HG03439 (cell line): ENCODE measurements around the gene MIB2.
A peak's percentile ranks its signal among the peaks of the same experiment; 100 is the strongest.

Experiments
- ATAC-seq: cut with Tn5 transposase; IDR thresholded peaks from one replicate; pipeline ENCODE4 v1.9.1; 2021; ENCODE audit warnings: mild to moderate bottlenecking, moderate library complexity; ENCODE audit not compliant: unreplicated experiment

The MIB2 gene

DNA sequence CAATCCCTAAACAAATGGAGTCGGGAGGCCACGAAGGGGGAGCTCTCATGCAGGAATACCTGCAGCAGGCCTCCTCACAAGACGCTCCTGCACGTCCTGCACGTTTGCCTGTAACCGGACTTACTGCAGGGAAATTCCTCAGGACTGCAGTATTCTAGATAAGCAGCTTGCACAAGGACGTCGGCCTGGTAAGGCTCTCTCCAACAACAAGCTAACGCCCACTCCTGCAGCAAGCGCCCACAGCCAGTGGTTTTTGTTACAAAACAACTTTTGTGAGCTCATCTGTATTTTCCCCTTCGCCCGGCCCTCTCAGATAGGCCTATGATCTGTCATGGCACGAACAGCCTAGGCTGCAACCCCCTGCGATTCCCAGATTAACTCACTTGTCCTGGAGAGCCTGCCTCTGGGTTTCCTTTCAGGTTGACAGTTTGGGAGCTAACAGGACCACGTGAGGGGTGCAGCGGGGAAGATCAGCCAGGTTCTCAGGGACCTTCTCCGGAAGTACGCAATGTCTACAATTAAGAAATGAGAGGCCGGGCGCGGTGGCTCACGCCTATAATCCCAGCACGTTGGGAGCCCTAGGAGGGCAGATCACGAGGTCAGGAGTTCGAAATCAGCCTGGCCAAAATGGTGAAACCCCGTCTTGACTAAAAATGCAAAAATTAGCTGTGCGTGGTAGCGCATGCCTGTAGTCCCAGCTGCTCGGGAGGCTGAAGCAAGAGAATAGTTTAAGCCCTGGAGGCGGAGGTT lies 921 bp upstream of the MIB2 start:
- no peak for ATAC-seq

- no peak for ATAC-seq
These were observed 395 bp upstream of the MIB2 start for GRCh38 chr1:1614954-1615255.

GRCh38 chr1:1616045-1616790 lies 918 bp downstream of the MIB2 start:
- peak; percentile 16 for ATAC-seq

DNA sequence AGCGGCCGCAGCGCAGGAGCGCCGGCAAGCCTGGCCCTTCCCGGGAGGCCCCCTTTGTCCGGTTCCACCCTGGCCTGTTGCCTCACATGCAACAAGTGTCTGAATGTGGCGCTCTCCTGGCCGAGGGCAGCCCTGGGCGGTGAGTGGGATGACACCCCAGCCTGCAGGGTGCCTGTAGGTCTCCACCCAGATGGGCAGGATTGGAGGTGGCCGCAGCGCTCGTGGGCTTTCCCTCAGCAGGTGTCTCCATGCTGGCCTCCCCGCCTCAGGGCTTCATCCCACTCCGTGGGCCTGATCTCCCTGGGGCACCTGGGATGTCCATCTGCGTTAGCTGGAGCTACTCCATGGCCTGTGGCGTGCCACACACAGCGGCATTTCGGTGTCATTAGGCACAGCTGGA lies 1.5 kb downstream of the MIB2 start:
- no peak for ATAC-seq

GRCh38 chr1:1617516-1617915 lies 2.2 kb downstream of the MIB2 start:
- no peak for ATAC-seq

GRCh38 chr1:1617925-1618324 lies 2.6 kb downstream of the MIB2 start:
- no peak for ATAC-seq

- no peak for ATAC-seq
These were observed 3.2 kb downstream of the MIB2 start for GRCh38 chr1:1618396-1619068.

DNA sequence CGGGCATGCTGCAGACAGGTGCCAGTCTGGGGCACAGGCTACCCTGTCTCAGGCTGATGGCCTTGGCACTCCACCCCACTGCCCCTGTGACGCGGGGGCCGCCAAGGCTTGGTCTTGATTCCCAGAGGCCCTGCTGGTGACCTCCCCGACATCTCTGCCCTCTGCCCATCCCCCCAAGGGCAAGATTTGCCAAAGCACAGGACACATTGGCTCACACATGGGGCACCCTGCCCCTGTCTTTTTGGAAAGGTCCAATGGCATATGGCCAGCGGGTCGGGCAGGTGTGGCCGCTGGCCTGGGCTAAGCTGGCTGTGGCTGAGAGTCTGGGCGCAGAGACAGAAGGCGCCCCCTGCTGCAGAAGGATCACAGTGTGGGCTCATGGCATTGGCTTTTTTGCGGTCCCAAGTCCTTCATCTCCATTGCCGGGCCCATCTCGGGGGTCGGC lies 4.6 kb downstream of the MIB2 start:
- ATAC-seq = no peak

GRCh38 chr1:1620433-1621139 lies 5.3 kb downstream of the MIB2 start:
- ATAC-seq = no peak

GRCh38 chr1:1621173-1622009 lies 6.1 kb downstream of the MIB2 start:
- ATAC-seq = no peak

DNA sequence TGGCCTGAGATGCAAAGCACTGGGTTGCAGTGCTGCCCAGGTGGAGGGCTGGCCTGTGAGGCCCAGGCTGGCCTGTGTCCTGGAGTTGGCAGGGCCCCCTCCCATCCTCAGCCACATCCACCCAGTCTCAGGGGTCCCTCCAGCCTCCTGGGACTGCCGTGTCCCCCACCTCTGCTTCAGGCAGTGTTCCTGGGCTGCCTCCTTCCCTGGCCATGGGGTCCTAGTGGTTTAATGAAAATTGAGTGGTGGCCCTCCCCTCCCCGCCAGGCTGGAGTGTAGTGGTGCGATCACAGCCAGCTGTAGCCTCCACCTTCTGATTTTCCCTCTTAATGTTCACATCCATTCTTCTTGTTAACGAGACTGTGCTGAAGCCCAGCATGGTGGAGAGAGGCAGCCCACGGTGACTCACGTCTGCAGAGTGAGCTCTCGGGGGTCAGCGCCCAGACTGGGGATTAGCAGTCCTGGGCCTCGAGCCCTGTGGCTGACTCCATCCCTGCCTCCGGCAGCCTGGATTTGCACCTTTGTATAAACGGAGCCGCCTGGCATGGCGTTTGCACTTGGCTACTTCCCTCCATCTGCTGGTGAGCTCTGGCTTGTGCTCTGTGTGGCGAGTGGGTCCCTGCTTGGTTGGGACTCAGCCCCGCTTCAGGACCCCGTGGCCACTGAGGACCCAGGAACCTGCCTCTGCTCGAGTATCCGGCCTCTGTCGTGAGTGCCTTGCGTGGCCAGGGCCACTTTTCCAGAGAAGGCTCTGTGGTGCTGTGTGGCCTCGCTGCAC lies 6.9 kb downstream of the MIB2 start:
- no peak for ATAC-seq

GRCh38 chr1:1622788-1623094 lies 7.4 kb downstream of the MIB2 start:
- no peak for ATAC-seq

GRCh38 chr1:1623181-1623630 lies 7.9 kb downstream of the MIB2 start:
- ATAC-seq = no peak

DNA sequence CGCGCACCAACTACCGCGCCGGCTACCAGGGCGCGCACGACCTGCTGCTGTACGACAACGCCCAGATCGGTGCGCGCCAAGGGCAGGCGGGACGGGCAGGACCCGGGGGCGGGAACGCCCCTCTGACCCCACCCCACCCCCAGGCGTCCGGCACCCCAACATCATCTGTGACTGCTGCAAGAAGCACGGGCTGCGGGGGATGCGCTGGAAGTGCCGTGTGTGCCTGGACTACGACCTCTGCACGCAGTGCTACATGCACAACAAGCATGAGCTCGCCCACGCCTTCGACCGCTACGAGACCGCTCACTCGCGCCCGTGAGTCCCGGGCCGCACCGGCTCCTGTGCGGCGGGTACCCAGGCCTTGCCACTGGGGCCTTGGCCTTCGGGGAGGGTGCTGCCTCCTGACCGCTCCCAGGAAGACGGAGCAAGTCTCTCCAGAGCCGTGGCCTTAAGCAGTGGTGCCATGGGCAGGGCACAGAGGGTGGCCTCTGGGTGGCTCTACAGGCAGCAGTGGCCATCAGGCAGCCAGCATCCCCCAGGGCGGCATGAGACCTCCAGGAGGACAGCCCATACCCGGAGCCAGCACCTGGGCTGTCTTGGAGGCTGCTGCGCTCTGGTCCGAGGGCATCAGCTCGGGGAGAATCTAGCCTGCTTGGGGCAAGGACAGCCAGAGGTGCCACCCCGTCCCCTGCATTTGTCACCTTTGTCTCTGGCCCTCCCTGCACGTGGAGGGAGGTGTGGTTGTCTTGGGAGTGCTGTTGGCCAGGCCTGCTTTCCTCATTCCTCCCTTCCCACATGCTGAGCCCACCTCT lies 8.5 kb downstream of the MIB2 start:
- no peak for ATAC-seq

DNA sequence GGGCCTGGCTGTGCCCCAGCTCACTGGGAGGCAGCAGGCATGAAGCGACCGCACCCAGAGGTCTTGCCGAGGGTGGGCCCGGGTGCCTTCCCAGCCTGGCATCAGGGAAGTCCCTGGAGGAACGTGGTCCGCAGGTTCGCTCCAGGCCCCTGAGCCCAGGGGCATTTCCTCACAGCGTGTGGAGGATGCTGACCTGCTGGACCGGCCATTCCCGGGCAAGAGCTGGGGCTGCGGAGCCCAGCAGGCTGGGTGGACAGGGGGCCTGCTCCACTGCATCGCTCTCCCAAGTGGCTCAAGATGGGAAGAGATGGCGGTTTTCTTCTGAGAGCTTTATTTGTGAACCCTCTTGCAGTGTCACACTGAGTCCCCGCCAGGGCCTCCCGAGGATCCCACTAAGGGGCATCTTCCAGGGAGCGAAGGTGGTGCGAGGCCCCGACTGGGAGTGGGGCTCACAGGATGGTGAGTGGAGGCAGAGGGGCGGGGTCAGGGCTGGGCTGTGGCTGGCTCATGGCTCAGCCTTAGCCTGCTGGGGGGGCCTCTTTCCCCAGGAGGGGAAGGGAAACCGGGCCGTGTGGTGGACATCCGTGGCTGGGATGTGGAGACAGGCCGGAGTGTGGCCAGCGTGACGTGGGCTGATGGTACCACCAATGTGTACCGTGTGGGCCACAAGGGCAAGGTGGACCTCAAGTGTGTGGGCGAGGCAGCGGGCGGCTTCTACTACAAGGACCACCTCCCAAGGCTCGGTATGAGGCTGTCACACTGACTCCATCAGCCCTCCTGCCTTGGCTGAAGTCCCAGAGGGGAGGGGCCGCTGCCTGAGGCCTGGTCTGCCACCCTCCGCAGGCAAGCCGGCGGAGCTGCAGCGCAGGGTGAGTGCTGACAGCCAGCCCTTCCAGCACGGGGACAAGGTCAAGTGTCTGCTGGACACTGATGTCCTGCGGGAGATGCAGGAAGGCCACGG lies 9.4 kb downstream of the MIB2 start:
- no peak for ATAC-seq

- ATAC-seq = no peak
These were observed 10.1 kb downstream of the MIB2 start for GRCh38 chr1:1625404-1625775.

DNA sequence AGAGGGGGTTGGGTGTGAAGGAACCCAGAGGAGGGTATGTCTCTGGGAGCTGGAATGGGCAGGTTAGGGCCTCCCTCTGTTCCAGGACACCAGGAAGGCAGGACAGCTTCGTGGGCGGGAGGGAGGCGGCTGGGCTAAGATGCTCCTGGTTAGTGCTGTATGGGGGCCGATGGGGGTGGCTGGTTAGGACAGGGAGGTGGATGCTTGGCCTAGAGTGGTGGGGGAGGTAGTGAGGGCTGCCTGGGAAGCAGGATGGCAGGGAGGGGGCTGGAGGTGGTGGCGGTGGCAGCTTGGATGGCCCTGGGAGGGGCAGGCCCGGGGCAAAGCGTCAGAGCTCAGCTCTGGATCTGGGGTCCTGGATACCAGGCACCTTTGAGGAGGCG lies 10.5 kb downstream of the MIB2 start:
- ATAC-seq = no peak
